Right cardiac atrium (tissue), 5 donors: ENCODE measurements around the gene ZNRF2. TPM values are rescaled to one million over a fixed set of nuclear protein-coding genes. Genes with fewer than 3 reads are reported as not detected.
A peak's percentile ranks its signal among the peaks of the same experiment; 100 is the strongest.

ENCODE experiments used
- ATAC-seq, 2 donors: fragments of 200-7000 bp; cut with Tn5 transposase; one replicate each; pipeline versions ENCODE4 v1.8.0 to v1.9.1; 2020; ENCODE audit warnings: moderate library complexity in 2 of 2, mild to moderate bottlenecking in 1 of 2
- DNase-seq, 3 donors: peaks; one replicate each; pipeline ENCODE4 v3.0.0-alpha.2; 2020
- H3K27ac ChIP-seq: one replicate; pipeline ENCODE4 v1.5.1; 2013; ENCODE audit warnings: mild to moderate bottlenecking, low read length, control low read depth, moderate library complexity
- H3K27me3 ChIP-seq: one replicate; pipeline ENCODE4 v1.6.1; 2013; ENCODE audit not compliant: control insufficient read depth, insufficient read depth
- H3K4me1 ChIP-seq: one replicate; pipeline ENCODE4 v1.6.1; 2013; ENCODE audit warnings: low read length; ENCODE audit not compliant: control insufficient read depth, insufficient read depth
- H3K4me3 ChIP-seq: one replicate; pipeline ENCODE4 v1.5.1; 2013; ENCODE audit warnings: low read length, control low read depth
- H3K9me3 ChIP-seq: one replicate; pipeline ENCODE4 v1.6.1; 2013; ENCODE audit warnings: low read length; ENCODE audit not compliant: control insufficient read depth
- WGBS: extraction: QIAGEN DNeasy Blood & Tissue Kit; methylation state at CpG from one replicate; pipeline ENCODE4 v1.1.7; 2013; 5-methylcytosine and 5-hydroxymethylcytosine counted together
- intact Hi-C, 4 donors: fragments of 100-400 bp; cut with DNase I; formaldehyde crosslinking; loops; one replicate each; pipeline versions ENCODE4 v1.11.0 to v1.14.0; 2022 to 2023
- microRNA-seq, 2 donors: library from miRNA; unstranded; fragments of <30 nt; microRNA quantifications; one replicate each; pipeline ENCODE4 v1.2.0, GENCODE V29; 2020 to 2021
- polyA plus RNA-seq: library from polyadenylated mRNA; stranded (reverse); fragments of 200-250 nt; gene quantifications from one replicate; pipeline ENCODE4 v1.2.3, GENCODE V29; 2013
- total RNA-seq, 4 donors: library from RNA; stranded (reverse); fragmentation: NEBNext Ultra II Directional; extraction: Animal tissue kit (Norgen Biotek cat#: 25700); gene quantifications; one replicate each; pipeline ENCODE4 v1.2.1, GENCODE V29; 2021
- donor health status: healthy with polysubstance abuse.
- donor health status: DM: no; HTN: yes; CAD: no.
- donor health status: DM: no; HTN: no; CAD: no.
- donor health status: DM: no; HTN: yes; CAD: no; lungs with severe emphysema.
- donor health status: DM: yes; HTN: yes; CAD: no.

ZNRF2 gene
- total and polyA plus RNA-seq, 5 donors: 2.5 to 8.5 (median 6.9) TPM

DNA sequence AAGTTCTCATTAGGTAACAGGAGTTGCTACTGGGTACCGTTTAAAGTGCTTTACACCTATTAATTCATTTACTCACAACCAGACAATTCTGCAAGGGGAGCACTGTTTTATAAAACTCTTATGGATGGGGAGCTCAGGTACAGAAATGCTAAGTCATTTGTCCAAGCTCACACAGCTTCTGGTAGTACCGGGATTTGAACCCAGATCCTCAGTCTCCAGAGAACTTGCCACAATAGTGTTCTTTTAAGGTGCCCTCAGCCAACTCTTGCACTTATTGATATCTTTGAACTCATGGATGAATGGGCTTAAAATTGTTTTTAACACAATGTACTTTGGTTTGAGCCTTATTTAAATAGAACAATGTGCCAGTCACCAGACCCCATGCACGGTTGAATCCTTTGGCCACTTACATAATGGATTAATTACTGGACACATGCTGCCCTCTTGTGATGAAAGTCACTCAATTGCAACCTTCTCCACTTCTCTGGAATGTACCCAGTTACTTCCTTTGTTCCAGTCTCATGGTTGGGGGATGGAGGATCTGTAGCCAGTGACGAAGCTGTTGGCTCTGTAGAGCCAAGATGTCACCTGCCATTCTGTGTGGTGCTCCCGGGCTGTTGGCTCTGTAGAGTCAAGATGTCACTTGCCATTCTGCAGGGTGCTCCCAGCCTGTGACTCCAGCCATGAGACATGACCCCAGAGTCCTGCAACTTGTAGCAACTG lies 128.5 kb downstream of the ZNRF2 start:
- no peak overlapping the region for H3K27ac ChIP-seq
- ATAC-seq: peak; percentile 91 to 94
- DNase-seq: no peak
- no peaks in the 10 kb centered on the region for H3K9me3 ChIP-seq
- H3K4me1 ChIP-seq: no peaks in the 10 kb centered on the region
- 51% methylated on average over 5 of the region's 5 CpGs for WGBS
- intact Hi-C loops: loop anchor here in 2 of 4 donors (2.0 to 10.0 kb wide), 3 partner anchors 138 to 248 kb away; no protein-coding TSS in a partner anchor
- H3K4me3 ChIP-seq: no peak overlapping the region
- no peaks in the 10 kb centered on the region for H3K27me3 ChIP-seq

DNA sequence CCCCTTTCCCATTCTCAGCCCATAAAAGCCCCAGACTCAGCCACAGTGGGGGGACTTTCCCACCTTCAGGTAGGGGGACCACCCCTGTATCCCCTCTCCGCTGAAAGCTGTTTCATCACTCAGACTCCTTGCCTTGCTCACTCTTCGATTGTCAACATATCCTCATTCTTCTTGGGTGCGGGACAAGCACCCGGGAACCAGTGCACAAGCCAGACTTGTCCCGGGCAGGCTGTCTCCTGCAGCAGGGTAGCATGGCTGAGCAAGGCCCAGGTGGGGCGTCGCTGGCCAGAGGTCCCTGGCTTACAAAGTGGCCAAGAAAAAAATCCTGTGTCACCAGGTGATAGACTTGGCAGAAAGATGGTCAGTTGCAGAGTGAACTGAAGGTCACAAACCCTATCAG lies 129.5 kb downstream of the ZNRF2 start:
- no peaks in the 10 kb centered on the region for H3K9me3 ChIP-seq
- H3K27me3 ChIP-seq: no peaks in the 10 kb centered on the region
- H3K4me1 ChIP-seq: no peaks in the 10 kb centered on the region
- WGBS: 98% methylated on average over 7 of the region's 7 CpGs
- no peak for DNase-seq
- ATAC-seq: peak in 1 of 2 donors; percentile 37
- no peak overlapping the region for H3K4me3 ChIP-seq
- intact Hi-C loops: loop anchor here in 2 of 4 donors (2.0 to 10.0 kb wide), 3 partner anchors 139 to 249 kb away; no protein-coding TSS in a partner anchor
- no peak overlapping the region for H3K27ac ChIP-seq

Small RNA genes within 50 kb of the gene (microRNA-seq; reads per million reads assigned to microRNA genes)
- gene MIR550A1 (0 reads per million in 2 donors), gene MIR550B1 (0 reads per million in 2 donors)

Other genes with a start within 250 kb of the ZNRF2 start
- 10 to 100 TPM; 25.3 to 50.8 (median 33.4) TPM for gene MTURN, start 149.6 kb upstream of the ZNRF2 start, total RNA-seq
- 15.0 TPM for gene MTURN, start 149.6 kb upstream of the ZNRF2 start, polyA plus RNA-seq
- 10 to 100 TPM; 11.5 to 15.5 (median 12.2) TPM for gene NOD1, start 194.2 kb downstream of the ZNRF2 start, total RNA-seq
- gene NOD1, start 194.2 kb downstream of the ZNRF2 start, polyA plus RNA-seq: 8.6 TPM
- gene GGCT, start 220.2 kb downstream of the ZNRF2 start, total RNA-seq: 10 to 100 TPM; 21.2 to 25.1 (median 22.2) TPM
- 41.0 TPM for gene GGCT, start 220.2 kb downstream of the ZNRF2 start, polyA plus RNA-seq